Measurements from ENCODE around the gene PLXNA4. TPM values are rescaled to one million over a fixed set of nuclear protein-coding genes. Genes with fewer than 3 reads are reported as not detected.

PLXNA4 gene
- total RNA-seq, 2 experiments from 2014 or later, result 1.2 to 1.4 TPM

DNA sequence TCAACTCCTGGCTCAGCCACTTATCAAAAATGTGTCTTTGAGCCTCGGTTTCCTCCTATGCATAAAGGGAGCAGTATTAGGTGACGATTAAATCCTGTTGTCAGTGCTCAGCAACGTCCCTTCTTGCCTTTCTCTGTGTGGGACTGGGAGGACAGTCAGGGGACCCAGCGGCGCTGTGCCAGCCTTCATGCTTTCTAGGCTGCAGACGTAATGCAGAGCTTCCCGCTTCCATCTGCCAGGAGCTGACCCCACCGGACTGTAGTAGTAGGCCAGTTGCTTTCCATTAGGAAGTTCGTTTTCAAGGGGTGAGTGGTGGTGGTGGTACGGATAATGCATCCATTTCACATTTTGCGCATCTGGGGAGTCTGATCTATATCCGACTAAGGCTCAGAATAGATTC lies 321.8 kb downstream of the PLXNA4 start:
- Mint-ChIP-seq H3K4me3 (no peak overlapping the region), H3K27ac (no peak overlapping the region), H3K27me3 (peaks cover 7% of the 10 kb centered on the region), H3K36me3 (ENCODE audit: low read depth) (no peaks in the 10 kb centered on the region), H3K4me1 (no peaks in the 10 kb centered on the region), H3K9me3 (no peaks in the 10 kb centered on the region)
- DNase-seq, result no peak
- ChIA-PET POLR2A (no interaction called here), CTCF (interaction anchor here (0.6 kb wide), 1 partner anchor 8 kb away, joined by 3 read pairs; no protein-coding TSS in a partner anchor)

DNA sequence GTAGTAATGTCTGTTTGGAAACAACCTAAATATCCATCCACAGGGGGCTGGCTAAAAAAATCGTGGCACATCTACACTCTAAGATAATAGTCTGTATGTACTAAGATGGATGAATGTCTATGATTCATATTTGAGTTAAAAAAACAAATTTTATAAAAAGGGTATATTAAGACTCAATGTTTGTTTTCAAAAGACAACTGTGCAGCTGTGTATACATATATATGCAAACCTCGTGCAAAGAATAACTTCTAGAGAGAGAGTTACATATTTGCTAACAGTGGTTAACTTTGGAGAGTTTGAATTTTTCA lies 323.5 kb downstream of the PLXNA4 start:
- DNase-seq, result no peak
- no peak overlapping the region for H3K27ac Mint-ChIP-seq
- no peaks in the 10 kb centered on the region for H3K36me3 Mint-ChIP-seq (ENCODE audit: low read depth)
- H3K27me3 Mint-ChIP-seq, result peaks cover 7% of the 10 kb centered on the region
- POLR2A ChIA-PET, result no interaction called here
- no peaks in the 10 kb centered on the region for H3K4me1 Mint-ChIP-seq
- CTCF ChIA-PET, result no interaction called here
- no peaks in the 10 kb centered on the region for H3K9me3 Mint-ChIP-seq
- no peak overlapping the region for H3K4me3 Mint-ChIP-seq

DNA sequence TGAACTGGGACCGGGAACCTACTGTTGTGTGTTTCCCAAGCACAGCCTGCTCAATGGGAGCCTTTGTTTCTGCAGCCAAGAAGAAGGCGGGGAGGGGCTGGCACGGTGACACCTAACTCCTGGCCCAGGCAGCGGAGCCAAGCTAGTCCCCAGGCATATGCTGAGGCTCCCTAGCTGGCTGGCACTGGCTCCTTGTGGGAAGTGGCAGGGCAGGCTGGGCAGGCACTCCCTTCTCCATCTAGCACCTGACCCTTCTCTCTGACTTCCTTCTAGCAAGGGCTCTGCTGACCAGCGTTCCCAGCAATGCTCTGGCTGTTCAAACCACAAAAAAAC lies 325.0 kb downstream of the PLXNA4 start:
- H3K27ac Mint-ChIP-seq, result no peak overlapping the region
- POLR2A ChIA-PET, result no interaction called here
- no peaks in the 10 kb centered on the region for H3K4me1 Mint-ChIP-seq
- peaks cover 7% of the 10 kb centered on the region for H3K27me3 Mint-ChIP-seq
- DNase-seq, result no peak
- CTCF ChIA-PET, result no interaction called here
- no peaks in the 10 kb centered on the region for H3K9me3 Mint-ChIP-seq
- H3K36me3 Mint-ChIP-seq (ENCODE audit: low read depth), result no peaks in the 10 kb centered on the region
- H3K4me3 Mint-ChIP-seq, result no peak overlapping the region

- no peaks in the 10 kb centered on the region for H3K4me1 Mint-ChIP-seq
- H3K9me3 Mint-ChIP-seq, result no peaks in the 10 kb centered on the region
- peaks cover 7% of the 10 kb centered on the region for H3K27me3 Mint-ChIP-seq
- H3K27ac Mint-ChIP-seq, result no peak overlapping the region
- ChIA-PET POLR2A (no interaction called here), CTCF (no interaction called here)
- H3K36me3 Mint-ChIP-seq (ENCODE audit: low read depth), result no peaks in the 10 kb centered on the region
- no peak for DNase-seq
- H3K4me3 Mint-ChIP-seq, result no peak overlapping the region
Observed at GRCh38 chr7:132250480-132251326, 325.6 kb downstream of the PLXNA4 start.

DNA sequence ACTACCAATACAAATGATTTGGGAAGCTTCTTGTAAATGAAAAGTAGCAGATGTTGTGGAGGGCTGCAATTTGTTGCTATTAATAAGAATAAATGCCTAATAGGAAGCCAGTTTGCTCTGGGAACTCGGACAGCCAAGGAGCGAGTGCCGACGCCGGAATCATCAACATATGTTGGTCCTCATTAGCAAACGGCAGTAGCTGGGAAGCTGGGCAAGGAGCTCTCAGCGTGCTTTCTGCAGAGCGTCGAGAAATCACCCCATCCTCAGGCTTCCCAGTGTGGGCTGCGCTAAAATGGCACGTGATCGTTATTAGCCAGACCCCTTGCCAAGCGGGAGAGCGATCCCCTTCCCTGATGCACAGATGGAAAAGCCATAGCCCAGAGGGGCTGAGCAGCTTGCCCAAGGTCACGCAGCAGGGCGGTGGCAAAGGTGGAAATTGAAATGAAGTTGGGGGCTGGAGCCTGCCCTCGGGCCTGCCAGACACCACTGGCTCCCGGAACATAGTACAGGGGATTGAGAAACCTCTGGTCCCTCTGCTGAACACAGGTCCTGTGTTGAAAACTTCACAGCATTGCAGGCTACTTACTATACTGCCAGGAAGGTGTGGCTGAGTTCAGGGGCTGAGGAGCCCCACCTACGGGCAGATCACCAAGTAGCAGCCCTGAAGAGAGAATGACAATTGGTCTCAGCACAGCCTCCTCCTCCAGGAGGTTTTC lies 326.9 kb downstream of the PLXNA4 start:
- POLR2A ChIA-PET, result no interaction called here
- CTCF ChIA-PET, result no interaction called here
- H3K9me3 Mint-ChIP-seq, result no peaks in the 10 kb centered on the region
- H3K36me3 Mint-ChIP-seq (ENCODE audit: low read depth), result no peaks in the 10 kb centered on the region
- H3K27me3 Mint-ChIP-seq, result peaks cover 7% of the 10 kb centered on the region
- H3K27ac Mint-ChIP-seq, result no peak overlapping the region
- H3K4me3 Mint-ChIP-seq, result no peak overlapping the region
- H3K4me1 Mint-ChIP-seq, result no peaks in the 10 kb centered on the region
- DNase-seq, result no peak

- no peaks in the 10 kb centered on the region for H3K36me3 Mint-ChIP-seq (ENCODE audit: low read depth)
- H3K4me1 Mint-ChIP-seq, result no peaks in the 10 kb centered on the region
- ChIA-PET POLR2A (no interaction called here), CTCF (no interaction called here)
- no peaks in the 10 kb centered on the region for H3K9me3 Mint-ChIP-seq
- no peak overlapping the region for H3K4me3 Mint-ChIP-seq
- no peak for DNase-seq
- peaks cover 7% of the 10 kb centered on the region for H3K27me3 Mint-ChIP-seq
- no peak overlapping the region for H3K27ac Mint-ChIP-seq
Observed at GRCh38 chr7:132248841-132249240, 327.4 kb downstream of the PLXNA4 start.

GRCh38 chr7:132247995-132248618 lies 328.2 kb downstream of the PLXNA4 start:
- CTCF ChIA-PET, result no interaction called here
- Mint-ChIP-seq H3K27ac (no peak overlapping the region), H3K4me1 (no peaks in the 10 kb centered on the region), H3K9me3 (no peaks in the 10 kb centered on the region), H3K4me3 (no peak overlapping the region), H3K27me3 (peaks cover 3% of the 10 kb centered on the region), H3K36me3 (ENCODE audit: low read depth) (no peaks in the 10 kb centered on the region)
- no peak for DNase-seq
- POLR2A ChIA-PET, result no interaction called here

GRCh38 chr7:132246591-132246990 lies 329.7 kb downstream of the PLXNA4 start:
- CTCF ChIA-PET, result no interaction called here

DNA sequence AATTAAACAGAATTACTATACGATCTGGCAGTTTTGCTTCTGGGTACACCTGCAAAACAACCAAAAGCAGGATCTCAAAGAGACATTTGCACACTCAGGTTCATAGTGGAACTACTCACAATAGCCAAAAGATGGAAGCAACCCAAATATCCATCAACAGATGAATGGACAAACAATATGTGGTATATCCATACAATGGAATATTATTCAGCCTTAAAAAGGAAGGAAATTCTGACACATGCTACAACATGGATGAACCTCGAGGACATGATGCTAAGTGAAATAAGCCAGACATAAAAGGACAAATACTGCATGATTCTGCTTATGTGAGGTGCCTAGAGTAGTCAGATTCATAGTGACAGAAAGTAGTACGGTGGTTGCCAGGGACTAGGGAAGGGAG lies 330.7 kb downstream of the PLXNA4 start:
- Mint-ChIP-seq H3K27me3 (peaks cover 3% of the 10 kb centered on the region), H3K9me3 (no peaks in the 10 kb centered on the region), H3K4me1 (no peaks in the 10 kb centered on the region), H3K4me3 (no peak overlapping the region), H3K36me3 (ENCODE audit: low read depth) (no peaks in the 10 kb centered on the region), H3K27ac (no peak overlapping the region)
- ChIA-PET POLR2A (no interaction called here), CTCF (no interaction called here)
- no peak for DNase-seq

More at GRCh38 chr7:132246591-132246990, 329.7 kb downstream of the PLXNA4 start:
- no peaks in the 10 kb centered on the region for H3K36me3 Mint-ChIP-seq (ENCODE audit: low read depth)
- POLR2A ChIA-PET, result no interaction called here
- H3K27ac Mint-ChIP-seq, result no peak overlapping the region
- peaks cover 3% of the 10 kb centered on the region for H3K27me3 Mint-ChIP-seq
- H3K4me1 Mint-ChIP-seq, result no peaks in the 10 kb centered on the region
- no peak for DNase-seq
- no peaks in the 10 kb centered on the region for H3K9me3 Mint-ChIP-seq
- H3K4me3 Mint-ChIP-seq, result no peak overlapping the region

- CTCF ChIA-PET, result no interaction called here
- H3K4me3 Mint-ChIP-seq, result no peak overlapping the region
Observed at GRCh38 chr7:132244903-132245480, 331.3 kb downstream of the PLXNA4 start.

DNA sequence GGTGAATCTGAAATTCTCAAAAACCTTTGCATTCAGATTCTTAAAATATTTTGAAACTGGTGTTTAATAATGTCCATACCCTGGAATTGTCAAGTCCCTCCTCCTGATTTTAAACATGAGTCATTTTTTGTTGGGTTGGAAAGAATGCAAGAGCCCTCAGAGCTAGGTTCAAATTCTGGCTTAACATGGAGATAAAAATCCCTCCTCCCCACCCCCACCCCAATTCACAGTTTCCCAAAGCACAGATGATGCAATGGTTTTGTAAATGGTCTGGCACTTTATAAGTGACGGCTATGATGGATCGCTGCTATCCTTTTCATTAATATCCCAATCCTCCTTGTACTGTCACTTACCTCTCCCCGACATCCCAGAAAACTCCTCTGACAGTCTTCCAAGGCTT lies 332.8 kb downstream of the PLXNA4 start:
- Mint-ChIP-seq H3K9me3 (no peaks in the 10 kb centered on the region), H3K36me3 (ENCODE audit: low read depth) (no peaks in the 10 kb centered on the region), H3K27me3 (no peaks in the 10 kb centered on the region), H3K27ac (no peak overlapping the region), H3K4me1 (no peaks in the 10 kb centered on the region), H3K4me3 (no peak overlapping the region)
- no peak for DNase-seq
- CTCF ChIA-PET, result no interaction called here
- POLR2A ChIA-PET, result no interaction called here

More at GRCh38 chr7:132244903-132245480, 331.3 kb downstream of the PLXNA4 start:
- no peak overlapping the region for H3K27ac Mint-ChIP-seq
- DNase-seq, result no peak
- peaks cover under 1% of the 10 kb centered on the region for H3K27me3 Mint-ChIP-seq
- POLR2A ChIA-PET, result no interaction called here
- H3K9me3 Mint-ChIP-seq, result no peaks in the 10 kb centered on the region
- no peaks in the 10 kb centered on the region for H3K4me1 Mint-ChIP-seq
- no peaks in the 10 kb centered on the region for H3K36me3 Mint-ChIP-seq (ENCODE audit: low read depth)

DNA sequence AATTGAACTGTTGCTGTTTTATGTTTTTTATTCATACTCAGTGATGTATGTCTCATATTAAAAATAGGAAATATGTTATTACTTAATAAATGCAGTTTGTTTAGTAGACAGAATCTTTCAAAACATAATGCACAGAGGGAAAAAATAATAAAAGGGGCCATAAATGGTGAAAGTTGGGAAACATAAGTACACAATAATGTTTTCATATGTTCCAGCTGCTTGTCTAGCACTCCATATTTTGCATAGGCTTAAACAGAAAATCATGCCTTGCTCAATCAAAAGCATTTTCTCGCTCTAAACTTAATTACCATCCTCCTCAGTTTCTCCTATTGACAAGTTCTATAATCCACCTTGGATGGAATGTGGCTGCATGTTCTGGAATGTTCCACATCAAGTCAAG lies 333.2 kb downstream of the PLXNA4 start:
- Mint-ChIP-seq H3K27ac (no peak overlapping the region), H3K4me3 (no peak overlapping the region), H3K9me3 (no peaks in the 10 kb centered on the region), H3K27me3 (no peaks in the 10 kb centered on the region), H3K4me1 (no peaks in the 10 kb centered on the region), H3K36me3 (ENCODE audit: low read depth) (no peaks in the 10 kb centered on the region)
- no peak for DNase-seq
- CTCF ChIA-PET, result no interaction called here
- POLR2A ChIA-PET, result no interaction called here

- CTCF ChIA-PET, result interaction anchor here (0.6 kb wide), 1 partner anchor 70 kb away, joined by 3 read pairs; no protein-coding TSS in a partner anchor
- no peak overlapping the region for H3K4me3 Mint-ChIP-seq
- no peak overlapping the region for H3K27ac Mint-ChIP-seq
- H3K27me3 Mint-ChIP-seq, result no peaks in the 10 kb centered on the region
- POLR2A ChIA-PET, result no interaction called here
- H3K4me1 Mint-ChIP-seq, result no peaks in the 10 kb centered on the region
- no peaks in the 10 kb centered on the region for H3K36me3 Mint-ChIP-seq (ENCODE audit: low read depth)
- DNase-seq, result no peak
- no peaks in the 10 kb centered on the region for H3K9me3 Mint-ChIP-seq
Observed at GRCh38 chr7:132242192-132242812, 334.0 kb downstream of the PLXNA4 start.
